Stimulated activated CD4-positive, alpha-beta T cell treated with anti-CD3 and anti-CD28 coated beads, Interleukin-12 subunit alpha, Interleukin-12 subunit beta, amount 100 ng/mL, for 48 hours (primary cell): Measurements from ENCODE around the gene GCNT1.
"Not testable (repeated sequence)": the region's sequence is repeated elsewhere in the genome, so short reads cannot be mapped to it uniquely, and the experiment has no call there.

Experiments
- DNase-seq, 3 donors: peaks; one replicate each; pipeline ENCODE4 v3.0.0-alpha.2; 2020; ENCODE audit warnings: low read depth in 2 of 3, low spot score in 1 of 3

GCNT1 gene

DNA sequence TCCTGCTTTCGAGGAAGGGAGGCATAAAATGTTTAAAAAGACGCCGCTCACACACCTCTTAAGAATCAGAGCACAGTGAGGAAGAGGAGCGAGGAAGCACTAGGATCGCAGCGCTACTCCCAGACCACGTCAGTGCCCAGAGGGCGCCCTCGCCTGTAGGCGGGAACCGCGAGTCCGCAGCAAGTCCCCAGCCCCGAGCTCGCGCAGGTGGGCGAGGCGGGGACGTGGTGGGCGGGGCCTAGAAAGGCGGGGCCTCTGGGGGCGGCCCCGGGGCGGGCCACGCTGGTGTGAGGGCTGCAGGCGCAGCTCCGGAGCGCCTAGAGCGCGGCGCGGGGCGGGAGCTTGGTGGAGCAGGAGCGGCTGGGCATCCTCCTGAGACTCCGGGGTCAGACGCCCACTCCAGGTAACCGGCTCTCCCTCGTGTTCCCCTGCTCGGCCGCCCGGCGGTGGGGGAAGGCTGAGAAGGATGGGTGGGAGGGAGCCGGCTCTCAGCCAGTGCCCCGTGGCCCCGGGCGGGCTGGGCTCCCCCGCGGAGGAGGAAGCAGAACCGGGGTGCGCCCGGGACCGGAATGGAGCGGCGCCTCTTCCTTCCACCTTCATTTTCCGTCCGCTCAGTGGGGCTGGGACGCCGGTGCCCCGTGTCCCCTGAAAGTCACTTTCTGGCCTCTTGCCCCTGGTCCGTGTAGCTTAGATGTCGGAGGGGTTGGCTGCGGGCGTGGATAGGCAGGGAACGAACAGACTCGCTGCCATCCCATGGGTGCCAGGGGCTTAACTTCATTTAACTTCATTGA is at the start of gene GCNT1:
Gene GCNT1, plus strand, starts transcription at position 280 of the 791 bp plus-strand sequence. CDS start 43,200 bp downstream, outside the sequence.
- peak; percentile 81 to 90 (median 88) for DNase-seq

DNA sequence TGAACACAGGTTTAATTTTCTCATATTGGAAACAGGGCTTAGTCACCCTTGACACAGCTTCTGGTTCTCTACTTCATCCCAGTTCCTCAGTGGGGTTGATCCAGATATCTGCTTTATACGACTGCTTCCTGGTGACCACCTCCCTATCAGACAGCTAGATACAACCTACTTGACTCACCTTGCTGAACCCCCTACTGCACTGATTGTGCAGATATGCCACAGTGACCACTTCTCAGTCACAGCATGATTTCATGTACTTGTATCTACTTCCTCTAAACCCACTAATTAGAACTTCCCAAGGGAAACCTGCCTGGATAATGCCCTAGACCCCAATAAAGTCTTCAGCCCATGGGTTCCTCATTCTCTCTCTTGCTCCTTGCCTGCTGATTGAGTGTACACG is 46.3 kb upstream of the GCNT1 start:
- no peak for DNase-seq

DNA sequence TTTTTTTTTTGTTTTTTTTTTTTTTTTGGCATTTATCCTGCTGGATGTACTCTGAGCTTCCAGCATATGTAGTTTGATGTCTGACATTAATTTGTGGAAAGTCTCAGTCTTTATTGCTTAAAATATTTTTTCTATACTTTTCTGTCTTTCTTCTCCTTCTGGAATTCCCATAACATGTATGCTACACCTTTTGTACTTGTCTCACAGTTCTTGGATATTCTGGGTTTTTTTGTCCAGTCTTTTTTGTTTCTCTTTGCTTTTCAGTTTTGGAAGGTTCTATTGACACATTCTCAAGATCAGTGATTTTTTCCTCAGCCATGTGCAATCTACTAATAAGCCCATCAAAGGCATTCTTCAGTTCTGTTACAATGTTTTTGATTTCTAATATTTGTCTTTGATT is 45.3 kb upstream of the GCNT1 start:
- DNase-seq: no peak

DNA sequence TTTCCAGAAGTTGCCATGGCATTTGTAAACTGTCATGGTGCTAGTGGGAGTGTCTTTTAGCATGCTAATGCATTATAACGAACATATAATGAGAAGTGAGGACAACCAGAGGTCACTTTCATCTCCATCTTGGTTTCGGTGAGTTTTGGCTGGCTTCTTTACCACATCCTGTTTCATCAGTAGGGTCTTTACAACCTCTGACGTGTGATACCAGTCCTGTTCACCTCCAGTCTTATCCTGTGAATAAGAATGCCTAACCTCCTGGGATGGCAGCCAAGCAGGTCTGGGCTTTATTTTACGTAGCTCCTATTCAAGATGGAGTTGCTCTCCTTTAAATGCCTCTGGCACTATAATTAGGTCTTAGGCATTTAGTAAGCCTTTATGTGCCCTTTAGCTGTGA is 44.3 kb upstream of the GCNT1 start:
- no peak for DNase-seq

DNA sequence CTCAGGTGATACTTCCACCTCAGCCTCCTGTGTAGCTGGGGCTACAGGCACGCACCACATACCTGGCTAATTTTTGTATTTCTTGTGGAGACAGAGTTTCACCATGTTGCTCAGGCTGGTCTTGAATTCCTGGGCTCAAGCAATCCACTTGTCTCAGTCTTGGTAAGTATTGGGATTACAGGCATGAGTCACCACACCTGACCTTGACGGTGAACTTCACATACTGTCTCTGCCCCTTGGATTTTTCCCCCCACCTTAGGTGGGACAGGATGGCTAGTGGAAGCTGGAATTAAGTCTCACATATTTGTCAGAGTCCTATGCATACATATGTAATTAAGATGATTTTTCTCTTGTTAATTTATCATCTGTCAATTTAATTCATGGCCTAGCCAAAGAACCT is 43.8 kb upstream of the GCNT1 start:
- no peak for DNase-seq

DNA sequence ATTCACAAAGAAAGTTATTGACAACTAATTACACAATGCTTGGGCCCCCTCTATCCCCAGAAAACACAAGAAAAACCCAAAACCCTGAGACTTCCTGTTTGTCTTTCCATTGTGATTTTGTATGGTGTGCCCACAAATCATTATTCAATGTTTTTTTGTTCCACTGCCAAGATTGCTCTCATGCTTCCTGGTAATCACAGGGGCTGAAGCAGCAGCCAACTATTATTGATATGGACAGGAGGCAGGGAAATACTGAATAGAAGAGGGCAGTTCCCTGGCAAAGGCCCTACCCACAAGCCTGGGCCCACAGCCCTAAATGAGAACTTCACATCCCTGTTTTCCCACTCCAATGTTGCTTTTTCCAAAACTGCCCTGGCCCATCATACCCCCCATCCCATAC is 43.3 kb upstream of the GCNT1 start:
- no peak for DNase-seq

DNA sequence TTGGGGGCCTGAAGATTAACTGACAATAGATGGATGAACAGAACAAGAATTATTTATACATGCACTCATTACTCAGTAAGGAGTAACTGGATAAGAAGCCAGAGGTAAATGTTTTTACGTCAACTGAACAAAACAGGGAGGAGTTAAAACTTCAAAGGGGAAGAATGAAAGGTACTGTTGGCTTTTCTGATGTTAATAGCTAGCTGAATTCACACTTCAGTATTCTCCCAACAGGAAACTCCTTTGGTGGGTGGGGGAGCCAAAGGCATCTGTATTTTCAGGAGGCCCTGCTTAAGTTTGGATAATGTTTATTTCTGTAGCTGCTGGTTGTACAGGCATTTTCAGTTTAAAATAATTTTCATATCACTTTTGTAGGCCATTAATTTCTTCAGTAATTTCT is 41.6 kb upstream of the GCNT1 start:
- no peak for DNase-seq

DNA sequence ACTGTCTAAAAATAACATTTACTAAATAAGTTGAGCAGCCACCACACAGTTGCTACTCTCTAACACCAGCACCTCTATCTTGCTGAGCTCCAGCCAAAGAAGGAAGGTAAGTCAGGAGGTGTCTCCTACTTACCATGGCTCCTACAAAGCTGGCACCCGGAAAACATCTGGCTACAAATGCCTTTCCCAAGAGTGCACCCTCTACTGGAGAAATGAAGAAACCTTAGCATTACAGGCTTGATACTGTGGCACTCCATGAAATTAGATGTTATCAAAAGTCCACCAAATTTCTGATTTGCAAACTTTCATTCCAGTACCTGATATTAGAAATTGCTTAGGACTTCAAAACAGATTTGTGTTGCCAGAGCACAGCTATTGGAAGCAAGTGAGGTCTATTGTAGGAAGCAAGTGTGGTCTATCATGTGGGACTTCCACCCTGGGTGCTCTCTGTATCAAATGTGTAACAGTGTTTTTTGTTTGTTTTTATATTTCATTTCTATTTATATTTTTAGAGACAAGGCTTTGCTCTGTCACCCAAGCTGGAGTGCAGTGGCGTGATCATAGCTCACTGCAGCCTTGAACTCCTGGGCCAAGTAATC is 39.1 kb upstream of the GCNT1 start:
- DNase-seq: no peak

DNA sequence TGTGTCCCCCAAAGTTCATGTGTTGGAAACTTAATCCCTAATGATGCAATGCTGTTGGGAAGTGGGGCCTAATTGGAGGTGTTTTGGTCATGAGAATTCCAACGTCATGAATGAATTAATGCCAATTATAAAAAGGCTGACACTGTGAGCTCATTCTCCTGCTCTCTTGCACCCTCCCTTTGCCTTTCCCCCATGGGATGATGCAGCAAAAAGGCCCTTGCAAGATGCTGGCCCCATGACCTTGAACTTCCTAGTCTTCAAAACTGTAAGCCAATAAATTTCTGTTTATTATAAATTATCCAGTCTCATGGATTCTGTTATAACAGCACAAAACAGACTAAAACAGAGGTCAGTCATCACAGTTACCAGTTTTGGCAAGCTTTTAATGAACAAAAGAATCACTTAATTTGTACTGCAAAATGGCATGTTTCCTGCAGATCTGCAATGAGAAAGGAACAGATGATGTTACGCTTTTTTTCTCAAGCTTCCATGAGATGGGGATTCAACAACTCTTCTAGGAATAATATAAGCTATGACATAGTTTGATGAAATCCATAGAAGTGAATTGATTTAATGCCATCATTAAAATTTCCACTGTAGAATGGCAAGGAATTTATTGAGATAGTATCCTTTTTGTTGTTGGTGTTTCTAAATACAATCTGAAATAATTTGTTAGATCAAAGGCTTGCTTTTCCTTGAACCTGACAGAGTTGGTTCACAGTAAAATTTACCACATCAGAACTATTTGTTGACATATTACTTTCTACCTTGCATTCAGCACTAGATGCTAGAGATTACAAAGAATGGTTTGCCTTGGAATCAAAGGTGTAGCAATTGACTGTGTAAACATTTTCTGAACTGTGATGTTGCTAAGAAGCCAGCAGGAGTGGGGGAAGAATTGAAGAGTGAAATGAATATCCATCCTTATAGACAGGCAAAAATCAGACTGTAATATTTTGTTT is 35.5 kb upstream of the GCNT1 start:
- no peak for DNase-seq

DNA sequence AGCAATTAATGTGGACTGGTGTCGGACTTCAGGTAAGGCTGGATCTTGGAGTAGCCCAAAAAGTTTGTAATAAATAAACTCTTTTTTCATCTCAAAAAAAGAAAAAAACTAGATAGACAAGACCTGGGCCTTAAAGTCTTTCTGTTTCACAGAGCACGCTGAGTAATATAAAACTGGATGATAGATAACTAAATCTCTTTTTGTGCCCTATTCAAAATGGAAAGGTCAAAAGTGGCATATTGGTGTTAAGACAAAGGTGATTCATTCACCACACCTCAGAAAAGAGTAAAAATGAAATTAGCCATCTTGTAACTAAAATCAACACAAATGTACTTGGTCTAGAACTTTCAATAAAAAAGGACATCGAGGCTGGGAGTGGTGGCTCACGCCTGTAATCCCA is 34.5 kb upstream of the GCNT1 start:
- no peak for DNase-seq

DNA sequence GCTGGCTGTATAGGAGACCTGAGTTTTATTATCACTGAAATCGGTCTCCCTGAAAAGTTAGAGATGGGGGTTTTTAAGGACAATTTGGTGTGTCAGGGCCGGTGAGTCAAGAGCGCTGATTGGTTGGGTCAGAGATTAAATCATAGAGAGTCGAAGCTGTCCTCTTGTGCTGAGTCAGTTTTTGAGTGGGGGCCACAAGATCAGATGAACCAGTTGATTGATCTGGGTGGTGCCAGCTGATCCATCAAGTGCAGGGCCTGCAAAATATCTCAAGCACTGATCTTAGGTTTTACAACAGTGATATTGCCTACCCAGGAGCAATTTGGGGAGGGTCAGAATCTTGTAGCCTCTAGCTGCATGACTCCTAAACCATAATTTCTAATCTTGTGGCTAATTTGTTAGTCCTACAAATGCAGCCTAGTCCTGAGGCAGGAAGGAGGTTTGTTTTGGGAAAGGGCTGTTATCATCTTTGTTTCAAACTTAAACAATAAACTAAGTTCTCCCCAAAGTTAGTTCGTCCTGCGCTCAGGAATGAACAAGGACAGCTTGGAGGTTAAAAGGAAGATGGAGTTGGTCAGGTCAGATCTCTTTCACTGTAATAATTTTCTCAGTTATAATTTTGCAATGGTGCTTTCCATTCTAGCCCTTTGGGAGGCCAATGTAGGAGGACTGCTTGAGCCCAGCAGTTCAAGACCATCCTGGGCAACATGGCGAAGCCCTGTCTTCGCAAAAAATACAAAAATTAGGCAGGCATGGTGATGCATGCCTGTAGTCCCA is 33.1 kb upstream of the GCNT1 start:
- no peak for DNase-seq

DNA sequence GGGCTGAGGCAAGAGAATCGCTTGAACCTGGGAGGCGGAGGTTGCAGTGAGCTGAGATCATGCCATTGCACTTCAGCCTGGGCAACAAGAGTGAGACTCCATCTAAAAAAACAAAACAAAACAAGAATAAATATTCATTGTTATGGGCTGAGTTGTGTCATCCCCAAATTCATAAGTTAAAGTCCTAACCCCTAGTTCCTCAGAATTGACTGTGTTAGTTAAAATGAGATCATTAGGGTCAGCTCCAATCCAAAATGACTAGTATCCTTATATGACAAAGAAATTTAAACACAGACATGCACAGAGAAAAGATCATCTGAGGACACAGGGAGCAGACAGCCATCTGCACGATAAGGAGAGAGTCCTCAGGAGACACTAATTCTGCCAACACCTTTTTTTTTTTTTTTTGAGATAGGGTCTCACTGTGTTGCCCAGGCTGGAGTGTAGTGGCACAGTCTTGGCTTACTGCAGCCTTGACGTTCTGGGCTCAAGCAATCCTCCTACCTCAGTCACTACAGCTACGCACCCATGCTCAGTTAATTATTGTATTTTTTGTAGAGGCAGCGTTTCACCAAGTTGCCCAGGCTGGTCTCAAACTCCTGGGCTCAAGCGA is 32.1 kb upstream of the GCNT1 start:
- DNase-seq: no peak

DNA sequence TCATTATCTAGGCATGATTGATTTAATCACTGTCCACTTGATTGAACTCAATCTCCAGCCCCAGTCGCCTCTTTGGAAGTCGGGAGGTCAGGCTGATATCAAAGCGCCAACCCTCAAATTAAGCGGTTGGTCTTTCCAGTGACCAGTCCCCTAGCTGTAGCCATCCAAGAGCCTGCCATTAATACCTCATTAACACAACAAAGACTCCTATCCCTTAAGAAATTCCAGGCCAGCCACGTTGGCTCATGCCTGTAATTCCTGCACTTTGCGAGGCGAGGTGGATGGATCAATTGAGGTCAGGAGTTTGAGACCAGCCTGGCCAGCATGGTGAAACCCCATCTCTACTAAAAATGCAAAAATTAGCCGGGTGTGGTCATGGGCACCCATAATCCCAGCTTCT is 27.4 kb upstream of the GCNT1 start:
- DNase-seq: no peak

DNA sequence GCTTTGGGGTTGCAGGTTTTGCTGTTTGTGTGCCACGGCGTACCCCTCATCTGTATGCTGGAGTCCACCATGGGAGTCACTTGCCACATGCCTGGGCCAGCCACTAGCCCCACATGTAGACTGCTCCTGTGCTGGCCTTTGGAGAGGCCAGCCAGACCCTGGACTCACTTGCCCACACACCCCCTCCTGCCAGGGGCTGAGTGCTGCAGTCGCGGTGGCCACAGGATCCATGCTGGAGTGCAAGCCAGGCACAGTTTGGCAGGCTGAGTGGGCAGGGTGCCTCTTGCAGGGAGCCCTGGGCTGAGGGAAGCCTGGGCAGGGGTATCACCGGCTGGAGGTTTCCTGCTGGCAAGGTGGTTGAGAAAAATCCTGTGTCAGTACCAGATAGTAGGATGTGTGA is 25.6 kb upstream of the GCNT1 start:
- DNase-seq: no peak

DNA sequence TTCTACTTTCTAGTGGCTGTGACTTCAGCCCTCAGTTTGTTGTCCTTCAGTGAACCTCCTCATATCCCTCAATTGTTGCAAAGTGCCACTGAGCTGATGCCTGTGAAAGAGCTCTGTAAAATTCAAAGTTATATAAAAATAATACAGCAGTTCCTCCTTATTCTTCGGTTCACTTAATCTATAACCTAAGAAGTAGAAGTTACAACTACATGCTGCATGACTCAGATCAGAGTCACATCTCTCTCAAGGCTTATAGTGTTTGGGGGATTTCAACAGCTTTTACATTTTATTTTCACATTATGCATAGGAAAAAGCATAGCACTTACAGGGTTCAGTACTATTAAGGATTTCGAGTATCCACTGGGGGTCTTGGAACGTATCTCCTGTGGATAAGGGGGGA is 25.1 kb upstream of the GCNT1 start:
- no peak for DNase-seq

DNA sequence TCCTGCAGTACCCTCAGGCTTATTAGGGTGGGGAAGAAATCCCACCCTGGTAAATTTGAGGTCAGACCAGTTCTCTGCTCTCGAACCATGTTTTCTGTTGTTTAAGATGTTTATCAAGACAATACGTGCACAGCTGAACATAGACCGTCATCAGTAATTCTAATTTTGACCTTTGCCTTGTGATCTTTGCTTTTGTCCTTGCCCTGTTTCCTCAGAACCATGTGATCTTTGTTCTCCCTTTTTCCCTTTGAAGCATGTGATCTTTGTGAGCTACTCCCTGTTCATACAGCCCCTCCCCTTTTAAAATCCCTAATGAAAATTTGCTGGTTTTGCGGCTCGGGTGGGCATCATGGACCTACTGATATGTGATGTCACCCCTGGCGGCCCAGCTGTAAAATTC is 24.1 kb upstream of the GCNT1 start:
- not testable (repeated sequence) for DNase-seq

DNA sequence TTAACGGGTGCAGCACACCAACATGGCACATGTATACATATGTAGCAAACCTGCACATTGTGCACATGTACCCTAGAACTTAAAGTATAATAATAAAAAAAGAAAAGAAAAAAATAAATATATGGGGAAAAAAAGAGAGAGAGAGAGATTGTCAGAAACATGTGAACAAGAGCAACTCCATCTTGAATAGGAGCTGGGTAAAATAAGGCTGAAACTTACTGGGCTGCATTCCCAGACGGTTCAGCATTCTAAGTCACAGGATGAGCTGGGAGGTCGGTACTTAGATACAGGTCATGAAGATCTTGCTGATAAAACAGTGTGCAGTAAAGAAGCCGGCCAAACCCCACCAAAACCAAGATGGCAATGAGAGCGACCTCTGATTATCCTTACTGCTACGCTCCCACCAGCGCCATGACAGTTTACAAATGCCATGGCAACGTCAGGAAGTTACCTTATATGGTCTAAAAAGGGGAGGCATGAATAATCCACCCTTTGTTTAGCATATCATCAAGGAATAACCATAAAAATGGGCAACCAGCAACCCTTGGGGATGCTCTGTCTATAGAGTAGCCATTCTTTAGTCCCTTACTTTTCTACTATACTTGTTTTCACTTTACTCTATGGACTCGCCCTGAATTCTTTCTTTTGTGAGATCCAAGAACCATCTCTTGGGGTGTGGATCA is 21.8 kb upstream of the GCNT1 start:
- DNase-seq: not testable (repeated sequence)

DNA sequence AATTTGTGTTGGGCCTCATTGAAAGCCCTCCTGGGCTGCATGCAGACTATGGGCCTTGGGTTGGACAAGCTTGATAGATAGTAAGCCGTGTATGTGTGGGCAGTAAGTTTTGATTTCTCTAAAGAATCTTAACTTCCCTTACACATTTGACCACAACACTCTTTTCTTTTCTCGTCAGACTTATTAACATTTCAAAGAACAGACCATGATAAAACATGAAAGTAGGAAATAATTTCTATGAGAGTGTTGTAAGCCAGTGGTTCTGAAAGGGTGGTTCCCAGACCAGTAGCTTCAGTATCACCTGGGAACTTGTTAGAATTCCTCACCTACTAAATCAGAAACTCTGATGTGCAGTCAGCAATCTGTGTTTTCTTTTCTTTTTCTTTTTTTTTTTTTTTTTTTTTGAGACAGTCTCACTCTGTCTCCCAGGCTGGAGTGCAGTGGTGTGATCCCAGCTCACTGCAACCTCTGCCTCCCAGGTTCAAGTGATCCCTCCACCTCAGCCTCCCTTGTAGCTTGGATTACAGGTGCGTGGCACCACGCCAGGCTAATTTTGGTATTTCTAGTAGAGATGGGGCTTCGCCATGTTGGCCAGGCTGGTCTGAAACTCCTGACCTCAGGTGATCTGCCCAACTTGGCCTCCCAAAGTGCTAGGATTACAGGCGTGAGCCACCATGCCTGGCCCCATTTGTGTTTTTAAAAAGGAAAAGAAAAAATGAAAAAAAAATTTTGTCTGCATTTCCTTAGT is 20.0 kb upstream of the GCNT1 start:
- no peak for DNase-seq
